NCI-H2081 treated with DMSO at 0.1 percent for 48 hours (cell line): Measurements from ENCODE around the gene C8B.

Experiments used
- DNase-seq: peaks from one replicate; lab custom pipeline; 2025; lab: John Stamatoyannopoulos, UW

The C8B gene

DNA sequence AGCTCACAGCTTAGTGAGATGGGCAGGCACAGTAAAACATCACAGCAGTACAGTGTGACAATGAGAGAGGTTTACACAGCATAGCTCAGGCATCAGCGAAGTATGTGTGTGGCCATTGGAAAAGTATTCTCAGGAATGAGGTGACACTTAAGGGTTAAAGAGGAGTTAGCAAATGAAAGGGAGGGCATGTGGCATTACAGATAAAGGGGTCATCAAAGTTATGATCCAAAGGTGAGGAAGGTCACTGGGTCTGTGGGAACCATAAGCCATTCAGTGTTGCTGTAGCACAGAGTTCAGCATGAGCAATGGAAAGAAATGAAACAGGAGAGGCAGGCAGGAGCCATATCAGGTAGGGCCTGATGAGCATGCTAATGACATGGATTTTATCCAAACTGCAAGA is 4.5 kb upstream of the C8B start:
- DNase-seq = no peak

GRCh38 chr1:56968878-56969495 is 3.2 kb upstream of the C8B start:
- DNase-seq = no peak

DNA sequence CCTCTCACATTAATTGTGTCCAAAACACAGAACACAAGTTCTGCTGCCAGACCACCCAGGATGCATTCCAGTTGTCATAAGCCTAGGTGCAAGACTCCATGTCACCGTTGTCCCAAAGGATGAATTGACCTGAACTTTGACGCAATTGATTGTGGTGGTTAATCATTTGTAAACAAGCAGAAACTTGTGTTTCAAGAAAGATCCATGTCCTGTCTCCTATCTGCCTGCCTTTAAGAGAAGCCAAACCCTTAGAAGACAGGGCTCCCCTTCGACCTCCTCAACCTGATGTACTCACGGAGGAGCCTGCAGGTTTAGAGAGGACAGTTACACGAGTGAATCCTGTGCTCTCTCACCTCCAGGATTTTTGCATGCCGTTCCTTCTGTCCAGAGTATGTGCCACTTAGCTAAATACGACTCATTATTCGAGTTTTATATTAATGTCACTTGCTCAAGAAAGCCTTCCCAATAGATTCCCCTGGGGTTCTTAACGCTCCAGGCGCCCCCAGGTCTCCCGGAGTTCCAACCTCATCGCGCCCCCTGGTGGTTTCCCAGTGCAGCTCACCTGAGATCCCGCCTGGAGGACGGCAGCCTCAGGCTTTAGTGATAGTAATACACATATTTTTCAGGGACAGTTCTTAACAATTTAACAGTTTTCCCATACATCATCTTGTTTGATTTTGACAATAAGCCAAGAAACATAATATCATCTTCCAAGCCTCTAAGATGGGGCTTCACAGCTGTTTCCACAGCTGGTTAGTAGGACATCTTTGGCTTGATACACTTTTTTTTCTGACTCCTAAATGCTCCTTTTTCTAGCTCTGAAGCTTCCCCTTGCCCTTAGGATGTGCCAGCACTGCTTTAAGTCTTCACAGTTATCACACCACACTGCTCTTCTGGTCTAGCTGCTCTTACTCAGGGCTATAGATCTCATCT is 2.4 kb upstream of the C8B start:
- DNase-seq = no peak

DNA sequence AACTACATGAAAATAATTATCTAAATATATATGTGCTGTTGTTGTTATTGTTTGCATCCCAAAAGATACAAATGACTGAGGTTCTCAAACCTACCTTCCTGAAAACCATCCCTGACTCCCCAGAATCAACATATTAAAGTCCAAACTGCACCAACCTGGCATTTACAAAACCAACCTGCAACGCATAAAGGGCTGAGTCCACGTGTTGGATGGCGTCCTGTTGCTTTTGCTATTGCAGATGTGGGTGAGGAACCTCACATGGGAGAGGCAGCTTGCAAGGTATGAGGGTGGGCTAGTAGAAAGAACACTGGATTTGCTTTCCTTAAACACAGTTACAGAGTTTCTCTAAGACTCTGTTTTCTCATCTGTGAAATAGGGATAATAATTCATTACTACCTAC is 1.5 kb upstream of the C8B start:
- no peak for DNase-seq

GRCh38 chr1:56966698-56966999 is 834 bp upstream of the C8B start:
- no peak for DNase-seq

GRCh38 chr1:56965191-56965590 is 624 bp downstream of the C8B start:
- DNase-seq = no peak

GRCh38 chr1:56964349-56965017 is 1.3 kb downstream of the C8B start:
- DNase-seq = no peak

GRCh38 chr1:56963667-56964066 is 2.1 kb downstream of the C8B start:
- no peak for DNase-seq

GRCh38 chr1:56961426-56961825 is 4.4 kb downstream of the C8B start:
- DNase-seq = no peak

DNA sequence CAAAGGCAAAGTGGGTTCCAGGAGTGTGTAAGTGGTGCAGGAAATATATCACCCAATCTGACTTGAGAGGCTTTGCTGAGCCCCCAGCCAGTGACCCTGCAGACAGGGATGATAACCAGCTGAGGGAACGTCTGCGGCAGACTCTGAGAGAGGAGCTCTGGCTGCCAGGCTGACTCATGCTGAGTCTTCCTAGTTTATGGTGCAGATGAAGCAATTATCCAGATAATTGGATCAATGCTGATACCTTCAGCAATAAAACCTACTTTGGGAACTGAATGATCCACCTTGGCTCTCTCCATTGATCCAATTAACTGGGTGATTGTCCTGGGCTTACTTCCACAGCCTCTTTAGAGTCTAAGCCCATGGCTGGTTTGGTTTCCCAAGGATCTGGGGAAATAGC is 7.3 kb downstream of the C8B start:
- no peak for DNase-seq

GRCh38 chr1:56957931-56958330 is 7.9 kb downstream of the C8B start:
- no peak for DNase-seq

DNA sequence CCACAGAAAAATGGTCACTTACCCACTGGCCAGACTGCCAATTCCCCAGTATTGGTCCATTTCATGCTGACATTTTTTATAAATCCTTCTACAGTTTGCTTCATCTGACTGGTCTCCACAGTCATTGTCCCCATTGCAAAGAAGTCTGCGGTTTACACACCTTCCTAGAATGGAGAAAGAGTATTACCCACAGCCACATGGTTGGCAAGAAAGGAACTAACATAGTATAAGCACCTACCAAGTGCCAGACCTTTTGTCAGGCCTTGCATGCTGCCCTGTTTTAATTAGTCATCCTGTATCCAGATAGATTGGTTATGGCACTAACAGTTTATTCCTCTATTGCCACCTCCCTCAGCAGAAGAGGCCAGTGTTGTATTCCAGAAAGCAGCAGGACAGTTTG is 11.2 kb downstream of the C8B start:
- DNase-seq = no peak

DNA sequence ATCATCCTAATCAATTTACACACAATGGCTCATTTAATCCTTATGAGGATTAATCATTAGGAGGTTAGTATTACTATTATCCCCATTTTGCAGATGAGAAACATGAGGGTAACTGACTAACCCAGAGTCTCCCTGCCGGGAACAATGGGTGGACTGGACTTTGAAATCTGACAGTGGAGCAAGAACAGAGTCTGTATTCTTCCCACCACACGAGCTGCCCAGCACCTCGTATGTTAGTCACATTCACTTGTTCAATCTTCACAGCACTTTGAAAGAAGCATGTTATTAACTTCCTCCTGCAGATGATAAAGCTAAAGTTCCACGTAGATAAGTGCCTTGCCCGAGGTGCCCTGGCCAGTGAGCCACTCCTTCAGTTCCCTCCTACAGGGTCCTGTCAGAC is 12.4 kb downstream of the C8B start:
- DNase-seq = no peak

DNA sequence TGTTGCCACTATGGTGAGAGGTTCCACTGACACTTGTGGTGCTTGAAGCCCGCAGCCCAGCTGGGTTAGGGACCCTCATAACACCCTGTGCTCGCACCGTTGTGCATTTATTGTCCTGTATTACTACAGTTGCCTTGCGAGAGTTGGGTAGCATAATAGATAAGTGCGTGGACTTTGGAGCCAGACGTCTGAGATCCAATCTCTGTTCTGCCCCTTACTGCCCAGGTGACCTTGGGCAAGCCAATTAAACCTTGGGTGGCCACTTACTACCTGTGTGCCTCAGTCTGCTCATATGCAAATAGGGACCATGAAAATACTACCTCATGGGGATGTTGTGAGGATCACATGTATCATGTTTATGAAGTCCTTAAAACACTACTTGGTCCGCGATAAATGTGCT is 13.3 kb downstream of the C8B start:
- no peak for DNase-seq

- DNase-seq = no peak
These were observed 17.3 kb downstream of the C8B start for GRCh38 chr1:56948403-56949023.

- no peak for DNase-seq
These were observed 25.8 kb downstream of the C8B start for GRCh38 chr1:56940039-56940438.

- DNase-seq = no peak
These were observed 26.6 kb downstream of the C8B start for GRCh38 chr1:56939209-56939608.

DNA sequence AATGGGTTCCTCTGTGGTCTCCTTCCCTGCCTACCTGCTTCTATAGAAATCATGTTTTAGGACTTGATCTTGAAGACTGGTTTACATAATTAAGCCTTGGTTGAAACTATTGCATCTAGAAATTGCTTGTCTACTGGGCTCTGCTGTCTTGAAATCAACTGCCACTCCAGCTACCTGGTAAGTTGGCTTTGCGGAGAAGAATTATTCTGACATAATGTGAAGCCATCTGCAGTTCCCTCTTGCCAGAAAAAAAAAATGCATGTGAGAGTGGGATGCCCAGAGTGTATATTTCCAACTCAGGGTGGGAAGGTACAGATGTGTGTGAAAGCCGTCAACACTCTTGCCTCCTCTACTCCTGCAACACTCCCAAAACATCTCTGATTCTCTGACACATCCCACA is 27.2 kb downstream of the C8B start:
- no peak for DNase-seq

- no peak for DNase-seq
These were observed 31.3 kb downstream of the C8B start for GRCh38 chr1:56934430-56935060.

- no peak for DNase-seq
These were observed 32.2 kb downstream of the C8B start for GRCh38 chr1:56933606-56934005.

DNA sequence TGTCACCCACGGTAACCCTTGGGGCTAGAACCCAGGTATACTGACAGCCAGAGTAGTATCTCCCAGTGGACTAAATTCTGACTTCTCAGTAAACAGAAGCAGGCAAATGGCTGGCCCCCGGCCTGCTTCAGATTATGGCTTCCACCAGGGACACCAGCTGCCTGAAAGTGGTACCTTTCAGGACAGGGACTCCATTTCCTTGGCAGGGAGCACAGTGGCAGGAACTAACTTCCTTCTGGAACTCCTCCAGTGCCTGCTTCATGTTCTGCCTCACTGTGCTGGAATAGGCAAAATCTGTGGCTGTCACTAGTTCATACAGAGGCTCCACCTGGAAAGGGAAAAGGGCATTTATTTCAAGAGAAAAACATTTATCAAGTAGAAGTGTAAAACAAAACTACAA is 32.7 kb downstream of the C8B start:
- no peak for DNase-seq

DNA sequence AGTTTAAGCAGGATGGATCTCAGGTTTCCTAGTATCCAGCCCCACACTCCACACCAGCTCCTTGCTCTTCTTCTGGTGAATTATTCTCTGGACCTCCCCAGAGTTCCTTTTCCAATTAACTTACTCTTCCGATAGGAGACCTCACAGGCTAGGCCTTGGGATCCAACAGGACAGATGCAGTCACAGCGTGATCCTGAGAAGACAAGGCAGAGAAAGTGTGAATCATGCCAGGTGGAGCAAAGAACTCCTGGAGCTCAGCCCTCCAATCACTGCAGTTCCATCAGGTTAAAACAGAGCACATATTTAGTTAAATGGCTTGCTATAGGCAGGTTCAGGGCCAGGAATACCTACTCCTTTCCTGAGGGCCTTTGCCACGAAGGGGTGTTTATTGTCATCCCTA is 34.1 kb downstream of the C8B start:
- no peak for DNase-seq
